Measurements from ENCODE around the gene ANKMY1.

Gene ANKMY1

GRCh38 chr2:240571314-240571973 is 13.7 kb upstream of the ANKMY1 start:
- DNase-seq (ENCODE audit: low read depth): no peak
- H3K4me3 ChIP-seq (ENCODE audit: low read depth, low read length): no peak overlapping the region
- TF ChIP-seq, protein P1, sequence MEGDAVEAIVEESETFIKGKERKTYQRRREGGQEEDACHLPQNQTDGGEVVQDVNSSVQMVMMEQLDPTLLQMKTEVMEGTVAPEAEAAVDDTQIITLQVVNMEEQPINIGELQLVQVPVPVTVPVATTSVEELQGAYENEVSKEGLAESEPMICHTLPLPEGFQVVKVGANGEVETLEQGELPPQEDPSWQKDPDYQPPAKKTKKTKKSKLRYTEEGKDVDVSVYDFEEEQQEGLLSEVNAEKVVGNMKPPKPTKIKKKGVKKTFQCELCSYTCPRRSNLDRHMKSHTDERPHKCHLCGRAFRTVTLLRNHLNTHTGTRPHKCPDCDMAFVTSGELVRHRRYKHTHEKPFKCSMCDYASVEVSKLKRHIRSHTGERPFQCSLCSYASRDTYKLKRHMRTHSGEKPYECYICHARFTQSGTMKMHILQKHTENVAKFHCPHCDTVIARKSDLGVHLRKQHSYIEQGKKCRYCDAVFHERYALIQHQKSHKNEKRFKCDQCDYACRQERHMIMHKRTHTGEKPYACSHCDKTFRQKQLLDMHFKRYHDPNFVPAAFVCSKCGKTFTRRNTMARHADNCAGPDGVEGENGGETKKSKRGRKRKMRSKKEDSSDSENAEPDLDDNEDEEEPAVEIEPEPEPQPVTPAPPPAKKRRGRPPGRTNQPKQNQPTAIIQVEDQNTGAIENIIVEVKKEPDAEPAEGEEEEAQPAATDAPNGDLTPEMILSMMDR (IDR thresholded peaks at IDR 0.05; ENCODE audit: low read depth, low read length, missing control alignments): no peak

GRCh38 chr2:240570531-240571313 is 12.9 kb upstream of the ANKMY1 start:
- TF ChIP-seq, protein P1 (IDR thresholded peaks at IDR 0.05; ENCODE audit: low read depth, low read length, missing control alignments): no peak
- no peak for DNase-seq (ENCODE audit: low read depth)
- H3K4me3 ChIP-seq (ENCODE audit: low read depth, low read length): no peak overlapping the region

DNA sequence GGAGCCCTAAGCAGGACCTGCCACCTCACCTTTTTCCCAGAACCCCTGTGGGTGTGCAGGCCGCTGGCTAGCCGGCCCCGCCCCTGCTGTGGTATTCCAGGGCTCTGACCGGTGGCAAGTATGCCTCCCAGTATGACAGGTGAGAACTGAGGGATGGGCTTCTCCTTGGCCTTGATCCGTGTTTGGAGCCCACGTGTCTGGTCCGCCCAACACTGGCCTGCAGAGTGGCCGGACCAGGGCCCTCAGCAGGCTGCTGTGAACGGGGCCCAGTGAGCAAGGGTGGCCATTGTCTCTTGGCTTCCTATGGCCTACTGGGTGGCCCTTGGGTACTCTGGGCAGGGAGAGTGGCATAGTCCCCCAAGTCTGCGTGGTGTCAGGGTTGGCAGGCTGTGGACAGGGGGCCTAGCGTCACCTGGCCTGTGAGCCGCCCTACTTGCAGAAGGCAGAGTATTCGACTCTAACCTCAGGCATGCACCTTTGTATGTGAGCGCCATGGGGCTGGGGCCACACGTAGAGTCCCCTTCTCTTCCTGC is 12.3 kb upstream of the ANKMY1 start:
- DNase-seq (ENCODE audit: low read depth): no peak
- H3K4me3 ChIP-seq (ENCODE audit: low read depth, low read length): peak overlapping the region; percentile 85
- TF ChIP-seq, protein P1 (IDR thresholded peaks at IDR 0.05; ENCODE audit: low read depth, low read length, missing control alignments): no peak

DNA sequence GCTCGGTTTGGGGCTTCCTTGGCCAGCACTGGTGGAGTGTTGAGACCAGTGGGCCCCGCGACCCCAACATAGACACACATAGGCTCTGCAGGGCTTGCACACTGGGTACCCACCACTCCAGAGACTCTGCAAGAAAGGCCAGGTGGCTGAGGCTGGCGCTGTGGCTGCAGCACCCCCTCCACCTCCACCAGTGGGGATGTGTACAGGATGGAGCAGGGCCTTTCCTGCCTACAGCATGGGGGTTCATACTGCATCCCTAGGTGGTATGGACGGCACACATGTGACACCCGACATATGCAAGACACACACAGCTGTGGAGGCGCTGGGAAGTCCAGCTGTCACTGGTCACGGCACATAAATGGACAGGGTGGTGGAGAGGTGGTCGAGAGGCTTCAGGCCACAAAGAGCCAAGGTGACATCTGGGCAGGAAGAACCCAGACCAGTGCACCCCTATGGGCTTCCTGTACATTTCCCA is 11.8 kb upstream of the ANKMY1 start:
- TF ChIP-seq, protein P1 (IDR thresholded peaks at IDR 0.05; ENCODE audit: low read depth, low read length, missing control alignments): no peak

GRCh38 chr2:240568678-240569522 is 11.1 kb upstream of the ANKMY1 start:
- no peak for DNase-seq (ENCODE audit: low read depth)
- H3K4me3 ChIP-seq (ENCODE audit: low read depth, low read length): peak overlapping the region; percentile 85
- TF ChIP-seq, protein P1 (IDR thresholded peaks at IDR 0.05; ENCODE audit: low read depth, low read length, missing control alignments): no peak

More for the DNA sequence above, 11.8 kb upstream of the ANKMY1 start:
- no peak for DNase-seq (ENCODE audit: low read depth)
- peak overlapping the region; percentile 85 for H3K4me3 ChIP-seq (ENCODE audit: low read depth, low read length)

DNA sequence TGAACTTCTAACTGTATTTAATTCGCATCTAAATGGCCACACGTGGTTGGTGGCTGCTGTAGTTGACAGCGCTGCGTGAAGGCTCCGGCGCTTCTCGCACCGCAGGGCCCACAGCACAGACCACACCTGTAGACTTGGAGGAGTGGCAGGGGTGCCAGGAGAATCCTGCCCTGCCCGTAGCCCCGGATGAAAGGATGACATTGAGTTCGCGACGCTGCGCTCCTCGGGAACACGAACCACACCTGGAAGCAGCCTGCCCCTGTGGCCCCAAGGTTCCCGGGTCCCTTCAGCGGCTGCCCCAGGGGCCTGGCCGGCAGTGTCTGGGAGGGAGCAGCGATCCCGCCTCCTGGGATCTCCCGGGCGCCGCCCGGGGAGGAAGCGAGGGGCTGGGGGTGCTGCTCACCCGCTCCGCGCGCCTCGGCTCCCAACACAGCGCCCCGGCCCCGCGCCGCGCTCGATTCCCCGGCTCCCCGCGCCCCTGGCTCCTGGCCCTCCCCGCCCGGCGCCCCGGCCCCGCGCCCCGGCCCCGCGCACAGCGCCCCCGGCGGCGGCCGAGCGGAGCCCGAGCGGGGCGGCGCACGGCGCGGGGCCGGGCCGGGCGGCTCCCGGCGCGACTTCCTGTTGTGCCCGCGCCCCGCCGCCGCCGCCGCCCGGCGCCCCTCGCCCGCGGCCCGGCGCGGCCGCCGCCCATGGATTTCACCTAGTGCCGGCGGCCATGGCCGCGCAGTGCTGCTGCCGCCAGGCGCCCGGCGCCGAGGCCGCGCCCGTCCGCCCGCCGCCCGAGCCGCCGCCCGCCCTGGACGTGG is 10.3 kb upstream of the ANKMY1 start, which contains the start of gene RNPEPL1:
RNPEPL1 (plus strand) TSS at position 613 of the 806 bp plus-strand sequence; CDS start at position 716, 103 bp downstream.
- DNase-seq (ENCODE audit: low read depth): no peak
- H3K4me3 ChIP-seq (ENCODE audit: low read depth, low read length): peak within 1 kb of the TSS; percentile 85
- TF ChIP-seq, protein P1 (IDR thresholded peaks at IDR 0.05; ENCODE audit: low read depth, low read length, missing control alignments): peak; percentile 8

Data from GM12864 (cell line).